GM19025 (cell line): ENCODE results near the gene TRIM22.
"Not testable (repeated sequence)": the region's sequence is repeated elsewhere in the genome, so short reads cannot be mapped to it uniquely, and the experiment has no call there.

ENCODE experiments used
- ATAC-seq: cut with Tn5 transposase; IDR thresholded peaks from one replicate; pipeline ENCODE4 v1.9.1; 2021; ENCODE audit warnings: mild to moderate bottlenecking, low read depth, moderate library complexity; ENCODE audit not compliant: unreplicated experiment

The TRIM22 gene

GRCh38 chr11:5689551-5689983 lies at the start of gene TRIM22:
Gene TRIM22 (plus strand): TSS chr11:5689790. CDS start chr11:5696233, 6,443 bp downstream.
- ATAC-seq: peak; percentile 74

- ATAC-seq: no peak
Measured at GRCh38 chr11:5639953-5640352, 49.6 kb upstream of the TRIM22 start.

- ATAC-seq: no peak
Measured at GRCh38 chr11:5643585-5643984, 46.0 kb upstream of the TRIM22 start.

GRCh38 chr11:5646139-5646538 lies 43.5 kb upstream of the TRIM22 start:
- ATAC-seq: no peak

- no peak for ATAC-seq
Measured at GRCh38 chr11:5655474-5655873, 34.1 kb upstream of the TRIM22 start.

GRCh38 chr11:5656956-5657355 lies 32.6 kb upstream of the TRIM22 start:
- not testable (repeated sequence) for ATAC-seq

- ATAC-seq: no peak
Measured at GRCh38 chr11:5658318-5658717, 31.3 kb upstream of the TRIM22 start.

- no peak for ATAC-seq
Measured at GRCh38 chr11:5663511-5663910, 26.1 kb upstream of the TRIM22 start.

- ATAC-seq: no peak
Measured at GRCh38 chr11:5665051-5665570, 24.5 kb upstream of the TRIM22 start.

GRCh38 chr11:5665746-5666401 lies 23.7 kb upstream of the TRIM22 start:
- ATAC-seq: no peak

GRCh38 chr11:5666402-5666793 lies 23.2 kb upstream of the TRIM22 start:
- no peak for ATAC-seq

GRCh38 chr11:5671831-5672230 lies 17.8 kb upstream of the TRIM22 start:
- ATAC-seq: no peak

GRCh38 chr11:5674391-5674790 lies 15.2 kb upstream of the TRIM22 start:
- ATAC-seq: no peak

GRCh38 chr11:5679811-5680210 lies 9.8 kb upstream of the TRIM22 start:
- no peak for ATAC-seq

GRCh38 chr11:5682890-5683441 lies 6.6 kb upstream of the TRIM22 start:
- not testable (repeated sequence) for ATAC-seq

- not testable (repeated sequence) for ATAC-seq
Measured at GRCh38 chr11:5683620-5684019, 6.0 kb upstream of the TRIM22 start.

- peak; percentile 6 for ATAC-seq
Measured at GRCh38 chr11:5684036-5684645, 5.4 kb upstream of the TRIM22 start.

GRCh38 chr11:5684646-5685362 lies 4.8 kb upstream of the TRIM22 start, which contains the start of gene TRIM5:
Gene TRIM5 (minus strand): TSS chr11:5685074. CDS start chr11:5680177, 4,897 bp downstream.
- ATAC-seq: peak; percentile 66

GRCh38 chr11:5686426-5686825 lies 3.2 kb upstream of the TRIM22 start:
- no peak for ATAC-seq

GRCh38 chr11:5688482-5688881 lies 1.1 kb upstream of the TRIM22 start:
- no peak for ATAC-seq

GRCh38 chr11:5690216-5690615 lies 626 bp downstream of the TRIM22 start:
- no peak for ATAC-seq
